Sigmoid colon (tissue), 4 donors: ENCODE results near the gene MARS1.

Experiments
- EP300 ChIP-seq, 4 donors: sonication (generic); formaldehyde crosslinking; IDR thresholded peaks; one replicate each; pipeline ENCODE4 v1.6.1; 2017; ENCODE audit warnings: antibody characterized with exemption in 4 of 4
- POLR2A ChIP-seq, 2 donors: fragments of 450-650 bp; IDR thresholded peaks; one replicate each; pipeline ENCODE4 v1.6.1; 2016; ENCODE audit warnings: antibody characterized with exemption in 2 of 2, mild to moderate bottlenecking in 2 of 2, moderate library complexity in 2 of 2
- TF ChIP-seq, protein P1 (sequence below), 4 experiments: fragments of 450-650 bp in 3 of 4; fragments of 200-600 bp in 1 of 4; IDR thresholded peaks; one replicate each; pipeline ENCODE4 v1.5.1; 2016 to 2019; ENCODE audit warnings: antibody characterized with exemption in 4 of 4, mild to moderate bottlenecking in 3 of 4, moderate library complexity in 2 of 4

GRCh38 chr12:57549909-57550640 lies 62.2 kb downstream of the MARS1 start, which contains the start of gene KIF5A:
- TF ChIP-seq, protein P1, sequence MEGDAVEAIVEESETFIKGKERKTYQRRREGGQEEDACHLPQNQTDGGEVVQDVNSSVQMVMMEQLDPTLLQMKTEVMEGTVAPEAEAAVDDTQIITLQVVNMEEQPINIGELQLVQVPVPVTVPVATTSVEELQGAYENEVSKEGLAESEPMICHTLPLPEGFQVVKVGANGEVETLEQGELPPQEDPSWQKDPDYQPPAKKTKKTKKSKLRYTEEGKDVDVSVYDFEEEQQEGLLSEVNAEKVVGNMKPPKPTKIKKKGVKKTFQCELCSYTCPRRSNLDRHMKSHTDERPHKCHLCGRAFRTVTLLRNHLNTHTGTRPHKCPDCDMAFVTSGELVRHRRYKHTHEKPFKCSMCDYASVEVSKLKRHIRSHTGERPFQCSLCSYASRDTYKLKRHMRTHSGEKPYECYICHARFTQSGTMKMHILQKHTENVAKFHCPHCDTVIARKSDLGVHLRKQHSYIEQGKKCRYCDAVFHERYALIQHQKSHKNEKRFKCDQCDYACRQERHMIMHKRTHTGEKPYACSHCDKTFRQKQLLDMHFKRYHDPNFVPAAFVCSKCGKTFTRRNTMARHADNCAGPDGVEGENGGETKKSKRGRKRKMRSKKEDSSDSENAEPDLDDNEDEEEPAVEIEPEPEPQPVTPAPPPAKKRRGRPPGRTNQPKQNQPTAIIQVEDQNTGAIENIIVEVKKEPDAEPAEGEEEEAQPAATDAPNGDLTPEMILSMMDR (IDR thresholded peaks at IDR 0.05), result no peak
- TF ChIP-seq POLR2A (IDR thresholded peaks at IDR 0.05) (no peak), EP300 (IDR thresholded peaks at IDR 0.05) (no peak)
